A549 treated with Hydrocortisone at 1 μM for 4 hours (cell line): ENCODE data around the gene SLC6A1. TPM values are rescaled to one million over a fixed set of nuclear protein-coding genes. Genes with fewer than 3 reads are reported as not detected.

Source experiments
- total RNA-seq: library from RNA; stranded (reverse); fragments of 200-300 nt; extraction: Qiagen RNA extraction; gene quantifications from 5 replicates; pipeline ENCODE4 v1.2.3, GENCODE V29; 2022

The SLC6A1 gene
- total RNA-seq = 0.06 TPM in 1 of 5 replicates, not detected in the others

GRCh38 chr3:10992017-10992942 is at the start of gene SLC6A1:
Gene SLC6A1 (plus strand): TSS chr3:10992748. CDS start chr3:11017212, 24,464 bp downstream.

Other genes with a start within 250 kb of the SLC6A1 start
- 0.05 to 0.18 TPM (median 0.08 TPM) in 5 replicates for gene SLC6A11, start 176.5 kb upstream of the SLC6A1 start, total RNA-seq
- 6.4 to 7.3 TPM (median 6.9 TPM) in 5 replicates for gene HRH1, start 161.7 kb downstream of the SLC6A1 start, total RNA-seq